Right lobe of liver (tissue), 6 donors: ENCODE results near the gene PSMD1. TPM values are rescaled to one million over a fixed set of nuclear protein-coding genes. Genes with fewer than 3 reads are reported as not detected.
A peak's percentile ranks its signal among the peaks of the same experiment; 100 is the strongest.

Experiments
- ATAC-seq, 4 donors: fragments of 200-7000 bp; cut with Tn5 transposase; one replicate each; pipeline ENCODE4 v1.9.1; 2020; ENCODE audit warnings: mild to moderate bottlenecking in 4 of 4, moderate library complexity in 4 of 4
- DNase-seq, 3 donors: peaks; one replicate each; pipeline ENCODE4 v3.0.0-alpha.2; 2020
- H3K27ac ChIP-seq, 3 donors: fragments of 200-600 bp; one replicate each; pipeline ENCODE4 v1.8.0; 2022
- H3K27me3 ChIP-seq, 2 donors: fragments of 200-600 bp; one replicate each; pipeline ENCODE4 v1.8.0; 2022
- H3K36me3 ChIP-seq, 4 donors: fragments of 200-600 bp; sonication (generic) in 1 of 4; one replicate each; pipeline versions ENCODE4 v1.5.1 to v1.8.0; 2017 to 2022; ENCODE audit warnings: control low read depth in 1 of 4
- H3K4me1 ChIP-seq, 4 donors: fragments of 200-600 bp; sonication (generic) in 1 of 4; one replicate each; pipeline versions ENCODE4 v1.5.1 to v1.8.0; 2017 to 2022; ENCODE audit warnings: control low read depth in 1 of 4
- H3K4me3 ChIP-seq, 3 donors: fragments of 200-600 bp; one replicate each; pipeline ENCODE4 v1.8.0; 2022
- H3K9me3 ChIP-seq, 4 donors: fragments of 200-600 bp; sonication (generic) in 1 of 4; one replicate each; pipeline versions ENCODE4 v1.5.1 to v1.8.0; 2017 to 2022; ENCODE audit warnings: control low read depth in 1 of 4
- CTCF ChIP-seq, 4 donors: fragments of 200-600 bp in 3 of 4; fragments of 450-650 bp in 1 of 4; IDR thresholded peaks; one replicate each; pipeline versions ENCODE4 v1.5.1 to v1.8.0; 2016 to 2022; ENCODE audit warnings: antibody characterized with exemption in 4 of 4, mild to moderate bottlenecking in 2 of 4
- POLR2A ChIP-seq: fragments of 450-650 bp; IDR thresholded peaks from one replicate; pipeline ENCODE4 v1.6.1; 2017; ENCODE audit warnings: antibody characterized with exemption, mild to moderate bottlenecking
- WGBS: methylation state at CpG from one replicate; pipeline ENCODE4 v1.1.6; 2018; ENCODE audit warnings: low coverage, low lambda C conversion rate; ENCODE audit not compliant: insufficient coverage; ENCODE audit errors: missing lambda C conversion rate; 5-methylcytosine and 5-hydroxymethylcytosine counted together
- intact Hi-C, 2 donors: fragments of 100-400 bp; cut with DNase I; formaldehyde crosslinking; loops; one replicate each; pipeline versions ENCODE4 v1.11.2 to v1.14.1; 2022
- total RNA-seq, 6 experiments: library from RNA; depleted of rRNA in 2 of 6; stranded (reverse); fragments of >200 nt in 2 of 6; fragmentation: NEBNext Ultra II Directional in 3 of 6; extraction: Animal tissue kit (Norgen Biotek cat#: 25700) in 3 of 6; gene quantifications; one replicate each; pipeline versions ENCODE4 v1.1.0 to v1.2.4, GENCODE V29; 2016 to 2023
- donor health status: DM: no; HTN: yes; CAD: no.
- donor health status: DM: no; HTN: no; CAD: no.
- donor health status: DM: no; HTN: no; CAD: no.
- donor health status: DM: no; HTN: yes; CAD: no.
- donor health status: DM: no; HTN: yes; CAD: no.

The PSMD1 gene
- total RNA-seq, 6 experiments from 2014 or later, result 46.4 to 62.3 (median 55.5) TPM

- Histone ChIP-seq H3K27ac (no peak overlapping the region), H3K9me3 (no peaks in the 10 kb centered on the region), H3K4me3 (no peak overlapping the region), H3K27me3 (no peaks in the 10 kb centered on the region), H3K36me3 (no peaks in the 10 kb centered on the region), H3K4me1 (no peaks in the 10 kb centered on the region)
- no peak for TF ChIP-seq CTCF (IDR thresholded peaks at IDR 0.05)
- no peak for TF ChIP-seq POLR2A
- DNase-seq (no peak), ATAC-seq (no peak)
- intact Hi-C loops, result no loop called here
- WGBS, result 62% methylated on average over 2 of the region's 2 CpGs
These were observed 46.4 kb upstream of the PSMD1 start for GRCh38 chr2:231010201-231010730.

- no peak overlapping the region for H3K27ac ChIP-seq
- intact Hi-C loops, result no loop called here
- H3K4me1 ChIP-seq, result peaks cover 0 to 1% (median 0%) of the 10 kb centered on the region in 4 donors
- TF ChIP-seq POLR2A, result no peak
- TF ChIP-seq CTCF (IDR thresholded peaks at IDR 0.05), result no peak
- 0% methylated on average over 1 of the region's 2 CpGs for WGBS
- no peak for DNase-seq
- no peaks in the 10 kb centered on the region for H3K36me3 ChIP-seq
- no peaks in the 10 kb centered on the region for H3K9me3 ChIP-seq
- no peak for ATAC-seq
- H3K27me3 ChIP-seq, result no peaks in the 10 kb centered on the region
- no peak overlapping the region for H3K4me3 ChIP-seq
These were observed 45.1 kb upstream of the PSMD1 start for GRCh38 chr2:231011526-231011925.

GRCh38 chr2:231012463-231012862, 44.2 kb upstream of the PSMD1 start:
- Histone ChIP-seq H3K9me3 (no peaks in the 10 kb centered on the region), H3K4me1 (peaks cover 0 to 7% (median 0%) of the 10 kb centered on the region in 4 donors), H3K27me3 (no peaks in the 10 kb centered on the region), H3K36me3 (no peaks in the 10 kb centered on the region), H3K4me3 (no peak overlapping the region), H3K27ac (no peak overlapping the region)
- DNase-seq (no peak), ATAC-seq (peak in 3 of 4 donors; percentile 70 to 87 (median 79))
- TF ChIP-seq CTCF (IDR thresholded peaks at IDR 0.05) (no peak), POLR2A (no peak)
- intact Hi-C loops, result no loop called here
- WGBS, result 46% methylated on average over 3 of the region's 3 CpGs

- intact Hi-C loops, result no loop called here
- no peaks in the 10 kb centered on the region for H3K9me3 ChIP-seq
- ATAC-seq, result no peak
- H3K36me3 ChIP-seq, result no peaks in the 10 kb centered on the region
- peaks cover 0 to 7% (median 0%) of the 10 kb centered on the region in 4 donors for H3K4me1 ChIP-seq
- no peak for DNase-seq
- H3K27ac ChIP-seq, result no peak overlapping the region
- 30% methylated on average over 3 of the region's 3 CpGs for WGBS
- no peaks in the 10 kb centered on the region for H3K27me3 ChIP-seq
- TF ChIP-seq POLR2A (no peak), CTCF (IDR thresholded peaks at IDR 0.05) (no peak)
- H3K4me3 ChIP-seq, result no peak overlapping the region
These were observed 42.8 kb upstream of the PSMD1 start for GRCh38 chr2:231013820-231014219.

GRCh38 chr2:231015478-231015877, 41.2 kb upstream of the PSMD1 start:
- no CpG with 5 or more reads among the region's 7 CpGs for WGBS
- ATAC-seq (no peak), DNase-seq (no peak)
- H3K9me3 ChIP-seq, result no peaks in the 10 kb centered on the region
- H3K4me1 ChIP-seq, result peaks cover 0 to 7% (median 0%) of the 10 kb centered on the region in 4 donors
- intact Hi-C loops, result no loop called here
- TF ChIP-seq CTCF (IDR thresholded peaks at IDR 0.05) (no peak), POLR2A (no peak)
- H3K36me3 ChIP-seq, result no peaks in the 10 kb centered on the region
- H3K27me3 ChIP-seq, result no peaks in the 10 kb centered on the region
- H3K27ac ChIP-seq, result no peak overlapping the region
- H3K4me3 ChIP-seq, result no peak overlapping the region
